Lung (tissue), 12 donors: ENCODE results near the gene GPX4. TPM values are rescaled to one million over a fixed set of nuclear protein-coding genes. Genes with fewer than 3 reads are reported as not detected.

ENCODE experiments used
- ATAC-seq: fragments of 200-7000 bp; cut with Tn5 transposase; one replicate; pipeline ENCODE4 v1.9.1; 2020; ENCODE audit warnings: moderate number of reproducible peaks; ENCODE audit not compliant: insufficient read depth, low FRiP score
- DNase-seq, 3 donors: peaks; one replicate each; pipeline ENCODE4 v3.0.0-alpha.2; 2013 to 2017
- H3K27ac ChIP-seq, 2 donors: one replicate each; pipeline ENCODE4 v1.5.1; 2013; ENCODE audit warnings: mild to moderate bottlenecking in 2 of 2, moderate library complexity in 2 of 2, control low read depth in 1 of 2, inconsistent platforms in 1 of 2, low read depth in 1 of 2, low read length in 1 of 2
- H3K27me3 ChIP-seq, 3 donors: one replicate each; pipeline ENCODE4 v1.5.1; 2013; ENCODE audit warnings: low read length in 2 of 3; ENCODE audit not compliant: control insufficient read depth in 3 of 3, insufficient read depth in 3 of 3
- H3K36me3 ChIP-seq, 4 donors: one replicate each; pipeline ENCODE4 v1.5.1; 2013; ENCODE audit warnings: low read length in 4 of 4, mild to moderate bottlenecking in 1 of 4, moderate library complexity in 1 of 4; ENCODE audit not compliant: control insufficient read depth in 4 of 4, insufficient read depth in 4 of 4
- H3K4me1 ChIP-seq, 5 donors: one replicate each; pipeline ENCODE4 v1.5.1; 2013; ENCODE audit warnings: low read length in 5 of 5, mild to moderate bottlenecking in 2 of 5, moderate library complexity in 1 of 5; ENCODE audit not compliant: control insufficient read depth in 5 of 5, insufficient read depth in 5 of 5
- H3K4me3 ChIP-seq: one replicate; pipeline ENCODE4 v1.5.1; 2013; ENCODE audit warnings: mild to moderate bottlenecking, control low read depth, moderate library complexity
- H3K9ac ChIP-seq, 2 donors: one replicate each; pipeline ENCODE4 v1.5.1; 2013; ENCODE audit warnings: low read length in 2 of 2, control low read depth in 1 of 2; ENCODE audit not compliant: insufficient read depth in 1 of 2
- H3K9me3 ChIP-seq, 4 donors: one replicate each; pipeline ENCODE4 v1.5.1; 2013; ENCODE audit warnings: low read length in 3 of 4, mild to moderate bottlenecking in 1 of 4, moderate library complexity in 1 of 4; ENCODE audit not compliant: control insufficient read depth in 4 of 4, insufficient read depth in 3 of 4
- CTCF ChIP-seq: IDR thresholded peaks from 2 replicates; pipeline ENCODE4 v1.5.1; 2012; ENCODE audit warnings: mild to moderate bottlenecking; ENCODE audit errors: control extremely low read depth, extremely low read depth
- whole genome bisulfite sequencing, 2 donors: extraction: QIAGEN DNeasy Blood & Tissue Kit; methylation state at CpG; one replicate each; pipeline ENCODE4 v1.1.7; 2013; 5-methylcytosine and 5-hydroxymethylcytosine counted together
- polyA plus RNA-seq, 2 donors: library from polyadenylated mRNA; stranded (reverse); fragments of 200-250 nt; gene quantifications; one replicate each; pipeline ENCODE4 v1.2.1, GENCODE V29; 2013
- total RNA-seq, 2 donors: library from RNA; depleted of rRNA in 1 of 2; stranded (reverse); fragments of >200 nt in 1 of 2; gene quantifications; one replicate each; pipeline ENCODE4 v1.2.1, GENCODE V29; 2014 to 2021
- donor health status: control.
- donor health status: control.
- donor health status: Bipolar disorder and iron deficiency.
- donor health status: healthy.
- donor health status: DM: yes; HTN: yes; CAD: no.

GPX4 gene
- total and polyA plus RNA-seq, 4 donors: 91.6 to 1,031 (median 466) TPM

- no peak overlapping the region for H3K9ac ChIP-seq
- WGBS, 2 donors: 86 to 97% methylated on average over 5 of the region's 5 CpGs
- ATAC-seq (no peak), DNase-seq (no peak)
- TF ChIP-seq CTCF: no peak
- H3K27me3 ChIP-seq: peaks cover 0 to 6% (median 3%) of the 10 kb centered on the region in 3 donors
- peaks cover 0 to 30% (median 11%) of the 10 kb centered on the region in 4 donors for H3K9me3 ChIP-seq
- no peak overlapping the region for H3K27ac ChIP-seq
- peaks cover 0 to 7% (median 0%) of the 10 kb centered on the region in 4 donors for H3K36me3 ChIP-seq
- H3K4me3 ChIP-seq: no peak overlapping the region
- peaks cover 0 to 12% (median 0%) of the 10 kb centered on the region in 5 donors for H3K4me1 ChIP-seq
Observed at GRCh38 chr19:1060689-1061088, 43.1 kb upstream of the GPX4 start.

- WGBS, 2 donors: 93 to 94% methylated on average over 16 to 20 of the region's 20 CpGs
- Histone ChIP-seq H3K9ac (no peak overlapping the region), H3K4me1 (peaks cover 0 to 23% (median 0%) of the 10 kb centered on the region in 5 donors), H3K36me3 (no peaks in the 10 kb centered on the region), H3K4me3 (no peak overlapping the region), H3K9me3 (peaks cover 0 to 18% (median 8%) of the 10 kb centered on the region in 4 donors), H3K27me3 (peaks cover 0 to 12% (median 9%) of the 10 kb centered on the region in 3 donors), H3K27ac (no peak overlapping the region)
- DNase-seq (no peak), ATAC-seq (no peak)
- no peak for TF ChIP-seq CTCF
Observed at GRCh38 chr19:1061987-1062386, 41.8 kb upstream of the GPX4 start.

- 86 to 93% methylated on average over 13 to 17 of the region's 17 CpGs for WGBS, 2 donors
- H3K4me3 ChIP-seq: no peak overlapping the region
- peaks cover 0 to 23% (median 0%) of the 10 kb centered on the region in 5 donors for H3K4me1 ChIP-seq
- no peaks in the 10 kb centered on the region for H3K36me3 ChIP-seq
- peaks cover 0 to 14% (median 6%) of the 10 kb centered on the region in 4 donors for H3K9me3 ChIP-seq
- TF ChIP-seq CTCF: no peak
- no peak for DNase-seq
- H3K27ac ChIP-seq: no peak overlapping the region
- no peak for ATAC-seq
- no peak overlapping the region for H3K9ac ChIP-seq
- H3K27me3 ChIP-seq: peaks cover 0 to 15% (median 9%) of the 10 kb centered on the region in 3 donors
Observed at GRCh38 chr19:1062387-1063029, 41.3 kb upstream of the GPX4 start.
